EL (cell line): ENCODE results near the gene S1PR3.
A peak's percentile ranks its signal among the peaks of the same experiment; 100 is the strongest.

ENCODE experiments used
- DNase-seq: peaks from one replicate; pipeline ENCODE4 v3.0.0-alpha.2; 2016

The S1PR3 gene

DNA sequence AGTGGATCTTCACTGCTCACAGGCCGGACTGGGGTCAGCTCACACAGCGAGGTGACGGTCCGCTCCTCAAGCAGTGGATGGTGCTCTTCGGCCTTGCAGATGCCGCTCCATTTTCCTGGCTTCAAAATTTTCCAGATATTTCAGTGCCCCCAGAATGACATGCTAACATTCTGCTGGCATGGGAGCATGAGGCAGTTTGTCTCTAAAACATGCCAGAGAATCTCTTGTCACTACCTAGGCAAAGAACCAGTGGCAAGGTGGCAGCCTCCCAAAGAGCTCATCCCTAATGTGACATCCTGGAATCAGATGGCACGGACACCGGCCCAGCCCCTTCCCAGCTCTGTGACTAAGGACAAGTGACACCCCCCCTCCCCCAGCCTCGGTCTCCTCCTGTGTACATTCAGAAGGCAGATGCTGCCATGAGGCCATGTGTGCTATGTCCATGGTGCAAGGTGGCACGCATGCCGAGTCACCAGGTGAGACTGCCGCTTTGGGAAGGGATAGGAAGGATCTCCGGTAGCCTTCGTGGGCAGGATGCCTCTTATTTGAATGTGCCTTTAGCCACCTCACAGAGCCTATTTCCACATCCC is 2.7 kb downstream of the S1PR3 start:
- no peak for DNase-seq

DNA sequence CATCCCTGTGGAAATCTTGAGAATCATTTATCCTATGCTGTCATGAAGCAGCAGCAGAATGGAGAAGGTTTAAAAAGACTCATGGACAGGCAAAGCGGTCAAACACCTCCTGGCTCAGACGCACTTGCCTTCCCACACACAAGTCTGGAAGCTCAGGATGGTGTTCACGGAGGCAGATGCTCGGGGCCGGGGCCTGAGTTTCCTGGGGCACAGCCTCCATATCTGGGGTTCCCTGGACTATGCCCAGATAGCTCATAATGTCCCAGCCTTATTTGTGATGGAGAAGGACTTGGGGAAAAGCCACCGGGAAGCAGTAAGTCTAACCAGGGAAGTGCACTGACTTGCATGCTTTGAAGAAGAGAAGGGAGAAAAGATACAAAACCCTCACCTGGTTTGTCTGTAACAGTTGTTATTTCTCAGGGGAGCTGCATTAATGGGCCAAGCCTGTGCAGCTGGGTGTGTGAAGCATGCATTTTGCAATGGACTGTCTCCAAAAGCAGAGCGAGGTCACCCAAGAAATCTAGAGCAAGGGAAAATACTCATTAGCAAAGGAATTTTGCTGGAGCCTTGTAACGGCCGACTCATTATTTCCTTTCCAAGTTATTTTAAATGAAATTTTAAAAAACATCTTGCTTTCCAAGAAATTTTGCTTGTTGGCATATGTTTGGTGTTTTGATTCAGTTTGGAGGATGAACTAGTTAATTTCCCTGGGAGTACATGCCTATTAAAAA is 3.4 kb downstream of the S1PR3 start:
- peak; percentile 42 for DNase-seq

DNA sequence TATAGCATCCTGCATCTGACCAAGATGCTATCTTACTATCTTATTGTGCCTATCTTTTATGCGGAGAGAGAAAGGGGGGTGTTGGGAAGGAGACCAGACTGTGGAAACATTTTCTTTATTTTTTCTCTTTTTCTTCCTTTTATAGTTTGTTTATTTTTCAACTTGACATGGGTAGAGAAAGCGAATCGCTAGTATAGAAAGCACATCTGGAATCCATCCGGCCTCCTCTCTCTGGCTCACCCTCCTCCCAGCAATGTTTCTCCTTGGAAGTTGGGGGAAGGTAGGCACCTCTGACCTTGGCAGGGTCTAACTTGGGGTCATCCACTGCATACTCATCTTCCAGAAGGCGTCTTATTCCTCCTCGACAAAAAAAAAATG is 3.9 kb downstream of the S1PR3 start:
- no peak for DNase-seq

DNA sequence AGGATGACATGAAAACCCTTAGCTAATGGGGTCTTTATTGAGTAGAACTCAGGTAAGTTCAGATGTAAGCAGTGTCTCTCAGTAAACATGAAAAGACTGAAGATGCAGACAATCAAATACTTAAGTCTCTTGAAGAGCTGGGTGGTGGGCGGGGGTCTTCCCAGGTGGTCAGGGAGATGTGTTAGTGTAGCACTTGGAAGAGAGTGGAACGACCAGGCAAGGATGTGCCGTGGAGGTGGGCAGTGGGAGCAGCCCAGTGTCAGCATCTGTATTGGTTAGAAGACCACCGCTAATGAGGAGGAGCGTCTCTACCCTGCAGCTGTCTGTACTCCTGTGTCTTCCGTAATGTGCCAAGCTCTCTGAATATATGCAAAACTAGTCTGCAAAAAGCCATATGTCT is 4.4 kb downstream of the S1PR3 start:
- DNase-seq: no peak

DNA sequence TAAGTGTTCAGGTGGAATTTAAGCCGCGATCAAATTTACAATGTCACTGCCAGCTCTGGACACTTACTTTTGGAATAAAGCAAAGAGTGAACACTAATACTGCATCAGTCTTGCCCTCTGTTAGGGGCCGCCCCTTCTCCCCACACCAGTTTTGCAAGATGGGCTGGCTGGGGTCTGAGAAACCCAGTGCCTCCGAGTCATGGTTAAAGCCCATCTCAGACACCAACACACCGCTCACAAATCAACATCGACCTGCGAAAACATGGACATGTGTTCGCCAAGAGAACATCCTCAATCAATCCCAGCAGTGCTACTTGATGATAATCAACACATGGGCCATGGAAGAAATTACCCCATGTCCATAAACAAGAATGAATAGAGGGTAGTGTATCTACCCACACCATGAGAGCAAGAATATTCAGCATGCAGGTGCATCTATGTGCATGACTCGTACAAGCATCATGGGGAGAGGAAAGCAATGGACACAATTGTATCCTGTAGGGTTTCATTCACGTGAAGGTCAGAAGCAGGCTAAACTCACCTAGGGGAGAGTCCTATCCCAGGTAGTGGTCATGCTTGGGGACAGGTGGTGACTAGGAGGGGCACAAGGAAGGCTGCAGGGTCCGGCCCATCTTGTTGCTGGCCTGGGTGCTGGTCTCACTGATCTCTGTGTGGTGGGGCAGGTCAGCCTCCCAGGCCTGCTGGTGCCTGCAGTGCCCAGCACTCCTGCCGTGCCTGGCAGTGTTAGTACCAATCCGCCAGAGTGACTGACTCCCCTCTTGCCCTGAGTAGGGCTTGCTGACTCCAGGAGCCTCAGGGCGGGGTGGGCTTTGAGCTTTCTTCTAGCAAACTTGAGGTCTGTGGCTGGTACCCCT is 5.0 kb downstream of the S1PR3 start:
- no peak for DNase-seq

DNA sequence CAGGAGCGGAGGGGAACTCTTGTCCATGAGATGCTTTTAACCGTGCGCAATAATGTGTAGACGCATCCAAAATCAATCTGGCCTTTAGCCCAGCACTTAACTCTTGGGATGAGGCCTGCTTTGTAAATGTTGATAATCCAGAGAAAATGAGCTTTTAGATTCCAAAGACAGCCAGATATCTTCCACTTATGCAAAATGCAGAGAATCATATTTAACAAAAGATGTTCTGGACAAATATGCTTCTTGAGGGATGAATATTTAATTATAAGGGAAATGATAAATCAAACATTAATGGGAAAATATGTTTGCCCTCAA is 5.6 kb downstream of the S1PR3 start:
- DNase-seq: no peak

DNA sequence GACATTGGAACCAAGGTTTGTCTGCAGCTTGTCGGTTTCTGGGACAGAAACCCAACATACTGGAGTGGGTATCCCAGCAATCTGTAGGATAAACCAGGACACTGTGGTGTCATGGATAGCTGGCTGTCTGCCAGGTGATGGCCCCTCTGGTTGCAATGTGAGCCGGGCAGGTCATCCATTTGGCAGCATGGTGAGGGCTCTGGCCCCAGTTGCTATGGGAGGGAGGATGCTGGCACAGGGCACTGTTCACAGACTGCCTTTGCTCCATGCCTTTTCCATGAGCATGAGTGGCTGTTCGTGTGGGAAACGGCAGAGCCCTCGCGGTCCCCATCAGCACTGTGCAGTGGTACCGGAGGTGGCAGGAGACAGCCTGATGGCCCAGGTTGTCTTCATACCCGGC is 6.4 kb downstream of the S1PR3 start:
- DNase-seq: no peak

DNA sequence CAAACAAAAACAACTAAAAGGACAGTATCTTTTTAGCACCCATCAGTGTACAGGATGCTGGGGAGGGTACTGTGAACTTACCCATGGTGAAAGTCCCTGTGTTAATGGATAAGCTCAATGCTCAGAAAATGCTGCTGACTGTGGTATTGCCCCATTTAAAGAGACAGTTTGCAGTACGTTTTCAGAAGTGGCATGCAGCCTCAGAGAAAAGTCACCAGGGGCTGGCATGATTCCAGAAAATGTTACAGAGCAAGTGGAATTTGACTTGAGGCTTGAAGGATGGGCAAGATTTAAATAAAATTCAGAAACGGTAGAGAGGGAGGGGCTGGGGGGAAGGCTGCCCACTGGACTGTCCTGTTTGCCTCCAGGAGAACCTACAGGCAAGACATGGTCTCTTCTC is 7.2 kb downstream of the S1PR3 start:
- peak; percentile 33 for DNase-seq

DNA sequence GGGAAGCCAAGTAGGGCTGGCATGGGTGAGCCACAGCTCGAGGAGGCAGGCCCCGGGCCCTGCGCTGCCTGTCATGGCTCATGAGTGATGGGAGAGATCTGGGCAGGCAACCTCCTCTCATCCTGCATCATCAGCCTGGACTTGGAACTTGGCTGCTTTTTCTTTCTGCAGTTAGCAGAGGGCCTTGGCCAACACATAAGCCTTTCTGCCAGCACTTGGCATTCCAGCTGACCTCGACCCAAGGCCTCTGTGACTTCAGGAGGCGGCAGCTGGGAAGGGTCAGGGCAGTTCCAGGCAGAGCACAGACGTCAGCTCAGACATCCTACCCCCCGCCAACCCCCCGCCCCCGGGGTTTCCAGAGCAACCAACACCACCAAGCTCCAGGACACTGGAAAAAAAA is 7.6 kb downstream of the S1PR3 start:
- DNase-seq: peak; percentile 8

DNA sequence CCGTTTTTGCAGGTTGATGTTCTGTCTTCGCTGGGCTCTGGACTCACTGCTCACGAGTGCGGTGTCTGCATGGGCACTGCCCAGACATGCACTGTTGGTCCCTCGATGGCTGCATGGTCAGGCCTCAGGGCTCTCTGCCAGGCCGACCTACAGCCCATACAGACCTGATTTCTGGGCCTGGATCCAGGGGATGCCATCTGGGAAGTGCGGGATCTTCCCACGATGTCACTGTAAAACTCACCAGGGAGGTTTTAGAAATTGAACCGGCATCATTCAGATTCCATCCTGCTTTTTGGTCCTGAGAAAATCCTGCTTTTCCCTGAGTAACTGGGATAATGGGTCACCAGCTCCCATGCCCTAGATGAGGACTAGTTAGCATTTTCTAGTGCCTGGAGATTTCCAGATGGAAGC is 9.1 kb downstream of the S1PR3 start:
- DNase-seq: peak; percentile 29

DNA sequence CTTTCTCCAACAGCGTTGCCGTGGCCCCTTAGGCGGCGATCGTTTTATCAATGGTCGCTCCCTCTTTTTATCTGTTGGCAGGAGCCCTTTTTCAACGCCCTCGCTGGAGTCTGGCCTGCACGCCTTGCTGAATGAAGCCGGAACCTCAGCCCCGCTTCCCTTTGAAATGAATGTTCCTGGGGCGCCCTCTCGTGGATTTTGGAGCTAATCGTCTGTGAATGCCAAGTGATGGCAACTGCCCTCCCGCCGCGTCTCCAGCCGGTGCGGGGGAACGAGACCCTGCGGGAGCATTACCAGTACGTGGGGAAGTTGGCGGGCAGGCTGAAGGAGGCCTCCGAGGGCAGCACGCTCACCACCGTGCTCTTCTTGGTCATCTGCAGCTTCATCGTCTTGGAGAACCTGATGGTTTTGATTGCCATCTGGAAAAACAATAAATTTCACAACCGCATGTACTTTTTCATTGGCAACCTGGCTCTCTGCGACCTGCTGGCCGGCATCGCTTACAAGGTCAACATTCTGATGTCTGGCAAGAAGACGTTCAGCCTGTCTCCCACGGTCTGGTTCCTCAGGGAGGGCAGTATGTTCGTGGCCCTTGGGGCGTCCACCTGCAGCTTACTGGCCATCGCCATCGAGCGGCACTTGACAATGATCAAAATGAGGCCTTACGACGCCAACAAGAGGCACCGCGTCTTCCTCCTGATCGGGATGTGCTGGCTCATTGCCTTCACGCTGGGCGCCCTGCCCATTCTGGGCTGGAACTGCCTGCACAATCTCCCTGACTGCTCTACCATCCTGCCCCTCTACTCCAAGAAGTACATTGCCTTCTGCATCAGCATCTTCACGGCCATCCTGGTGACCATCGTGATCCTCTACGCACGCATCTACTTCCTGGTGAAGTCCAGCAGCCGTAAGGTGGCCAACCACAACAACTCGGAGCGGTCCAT is 10.0 kb downstream of the S1PR3 start:
- DNase-seq: peak; percentile 87

DNA sequence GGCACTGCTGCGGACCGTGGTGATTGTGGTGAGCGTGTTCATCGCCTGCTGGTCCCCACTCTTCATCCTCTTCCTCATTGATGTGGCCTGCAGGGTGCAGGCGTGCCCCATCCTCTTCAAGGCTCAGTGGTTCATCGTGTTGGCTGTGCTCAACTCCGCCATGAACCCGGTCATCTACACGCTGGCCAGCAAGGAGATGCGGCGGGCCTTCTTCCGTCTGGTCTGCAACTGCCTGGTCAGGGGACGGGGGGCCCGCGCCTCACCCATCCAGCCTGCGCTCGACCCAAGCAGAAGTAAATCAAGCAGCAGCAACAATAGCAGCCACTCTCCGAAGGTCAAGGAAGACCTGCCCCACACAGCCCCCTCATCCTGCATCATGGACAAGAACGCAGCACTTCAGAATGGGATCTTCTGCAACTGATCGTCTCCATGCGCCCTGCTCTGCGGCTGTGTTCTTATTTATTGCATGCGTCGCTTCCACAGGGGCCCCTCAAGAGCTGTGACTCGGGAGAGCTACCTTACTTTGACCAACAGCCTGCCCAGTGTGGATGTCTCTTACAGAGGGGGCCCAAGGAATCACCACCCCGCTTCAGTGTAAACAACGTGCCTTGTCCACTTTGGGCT is 10.8 kb downstream of the S1PR3 start:
- no peak for DNase-seq

DNA sequence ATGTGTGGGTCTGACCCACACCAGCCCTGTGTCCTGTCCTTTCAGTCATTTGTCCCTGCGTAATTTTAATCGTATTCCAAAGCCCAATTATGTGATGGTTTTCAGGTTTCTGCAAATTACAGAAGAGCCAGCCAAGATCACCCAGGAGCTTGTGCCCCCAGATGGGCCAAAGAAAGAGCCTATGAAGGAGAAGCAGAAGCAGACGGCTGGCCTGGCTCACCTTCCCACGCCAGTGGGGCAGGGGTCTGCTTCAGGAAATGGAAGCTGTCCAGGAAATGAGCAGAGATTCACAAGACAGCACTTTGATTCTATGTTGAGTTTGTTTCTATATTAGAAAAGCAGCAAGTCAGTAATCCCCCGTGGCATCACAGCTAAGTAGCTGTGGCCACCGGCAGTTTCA is 11.7 kb downstream of the S1PR3 start:
- DNase-seq: no peak

DNA sequence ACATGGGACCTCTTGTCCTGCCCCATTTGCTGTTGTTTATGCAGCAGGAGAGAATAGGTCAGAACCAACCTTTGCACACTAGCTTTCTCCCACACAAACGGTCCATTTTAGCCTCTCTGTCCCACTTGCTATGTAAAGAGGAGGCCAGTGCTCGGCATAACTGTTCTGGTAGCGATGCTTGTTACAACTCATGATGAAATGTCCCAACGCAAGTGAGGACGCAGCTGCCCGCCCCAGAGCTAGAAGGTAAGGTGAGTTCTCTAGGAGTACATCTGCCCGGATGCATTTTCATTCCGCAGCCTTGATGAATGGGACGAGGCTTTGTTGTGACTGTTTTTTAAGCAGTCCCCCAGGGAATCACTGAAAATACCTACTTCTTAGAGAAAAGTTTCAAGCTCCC is 14.1 kb downstream of the S1PR3 start:
- no peak for DNase-seq

DNA sequence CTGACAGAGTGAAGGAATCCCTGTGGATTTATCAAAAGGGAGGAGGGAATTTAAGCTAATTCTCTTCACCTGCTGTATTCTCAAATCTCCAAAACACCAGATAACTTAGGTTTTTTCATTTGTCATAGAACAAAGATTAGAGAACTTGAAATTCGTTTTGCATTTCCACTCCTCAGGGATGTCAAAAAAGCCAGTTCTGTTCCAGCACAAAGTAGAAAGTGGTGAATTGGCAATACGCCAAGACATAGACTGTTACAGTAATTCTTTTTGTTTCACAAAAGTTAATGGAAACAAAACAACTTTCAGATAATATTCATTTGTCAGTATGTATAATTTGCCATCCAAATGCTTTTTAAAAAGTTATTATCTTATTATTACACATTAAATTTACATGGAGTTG is 15.0 kb downstream of the S1PR3 start:
- DNase-seq: no peak

DNA sequence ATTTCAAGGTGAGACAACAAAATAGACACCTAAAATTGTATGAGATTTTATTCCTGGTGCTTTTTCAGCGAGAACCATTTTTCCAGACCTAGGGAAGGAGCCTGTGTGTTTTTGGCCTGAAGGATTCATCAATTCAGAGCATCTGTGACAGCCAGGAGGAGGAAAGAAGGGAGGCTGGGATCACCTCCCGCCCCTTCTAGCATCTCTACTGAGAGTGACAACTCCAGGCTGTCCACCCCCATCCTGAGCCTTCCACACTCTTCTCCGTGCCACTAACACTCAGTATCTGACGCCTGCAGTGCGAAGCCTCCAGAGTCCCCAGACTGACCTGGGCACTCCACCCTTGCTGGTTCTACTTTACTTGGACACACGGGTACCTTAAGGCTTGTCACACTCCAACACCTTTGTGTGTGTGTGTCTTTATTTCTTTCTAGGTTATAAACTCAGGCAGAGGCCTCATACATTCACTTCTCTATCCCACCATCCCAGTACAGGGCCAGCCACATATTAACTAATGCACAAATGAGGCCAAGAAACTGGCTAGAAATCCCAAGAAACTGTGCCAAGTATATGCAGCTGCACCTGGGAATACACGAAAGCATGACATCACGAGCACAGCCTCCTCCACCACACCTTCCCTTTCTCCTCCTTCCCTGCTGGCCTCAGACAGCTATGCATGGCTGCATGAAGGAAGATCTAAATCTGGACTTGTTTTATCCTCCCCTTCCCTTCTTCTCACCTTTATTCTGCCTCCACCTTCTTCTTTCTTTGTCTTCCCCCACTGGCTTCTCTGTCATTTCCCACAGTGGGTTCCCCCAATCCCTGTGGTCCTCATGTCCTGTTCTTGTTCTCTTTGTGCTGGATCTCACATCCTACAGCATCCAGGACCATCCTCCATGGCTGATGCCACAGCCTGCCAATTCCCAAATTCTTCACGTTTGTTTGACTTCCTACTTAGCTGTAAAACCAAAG is 16.0 kb downstream of the S1PR3 start:
- no peak for DNase-seq

DNA sequence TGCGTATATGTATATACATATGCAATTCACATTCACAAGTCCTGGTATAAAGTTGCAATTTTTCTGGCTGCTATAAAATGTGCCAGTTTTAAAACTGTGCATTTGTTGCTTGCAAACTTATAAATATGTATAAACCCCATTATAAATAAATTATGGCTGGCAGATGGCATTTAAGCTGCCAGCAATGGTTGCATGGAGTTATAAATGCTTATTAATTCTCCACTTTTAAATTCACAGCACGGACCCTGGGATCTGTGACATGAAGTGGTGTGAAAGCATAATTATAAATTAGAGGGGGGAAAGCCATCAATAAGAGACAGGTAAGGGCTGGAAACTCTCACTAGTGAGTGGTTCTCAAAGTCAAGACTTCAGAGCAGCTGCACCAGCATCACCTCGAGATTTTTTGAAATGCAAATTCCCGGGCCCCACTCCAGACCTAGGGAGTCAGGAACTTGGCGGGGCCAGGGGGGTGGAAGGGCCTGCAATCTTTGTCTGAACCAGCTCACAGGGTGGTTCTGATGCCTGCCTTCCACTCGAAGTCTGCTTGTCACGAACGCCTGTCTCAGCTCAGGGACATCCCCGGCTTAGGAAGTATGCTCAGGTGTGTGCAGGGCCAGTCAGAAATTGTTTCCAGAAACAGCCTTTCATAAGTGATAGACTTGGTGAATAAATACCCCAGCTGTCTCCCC is 16.9 kb downstream of the S1PR3 start:
- no peak for DNase-seq

DNA sequence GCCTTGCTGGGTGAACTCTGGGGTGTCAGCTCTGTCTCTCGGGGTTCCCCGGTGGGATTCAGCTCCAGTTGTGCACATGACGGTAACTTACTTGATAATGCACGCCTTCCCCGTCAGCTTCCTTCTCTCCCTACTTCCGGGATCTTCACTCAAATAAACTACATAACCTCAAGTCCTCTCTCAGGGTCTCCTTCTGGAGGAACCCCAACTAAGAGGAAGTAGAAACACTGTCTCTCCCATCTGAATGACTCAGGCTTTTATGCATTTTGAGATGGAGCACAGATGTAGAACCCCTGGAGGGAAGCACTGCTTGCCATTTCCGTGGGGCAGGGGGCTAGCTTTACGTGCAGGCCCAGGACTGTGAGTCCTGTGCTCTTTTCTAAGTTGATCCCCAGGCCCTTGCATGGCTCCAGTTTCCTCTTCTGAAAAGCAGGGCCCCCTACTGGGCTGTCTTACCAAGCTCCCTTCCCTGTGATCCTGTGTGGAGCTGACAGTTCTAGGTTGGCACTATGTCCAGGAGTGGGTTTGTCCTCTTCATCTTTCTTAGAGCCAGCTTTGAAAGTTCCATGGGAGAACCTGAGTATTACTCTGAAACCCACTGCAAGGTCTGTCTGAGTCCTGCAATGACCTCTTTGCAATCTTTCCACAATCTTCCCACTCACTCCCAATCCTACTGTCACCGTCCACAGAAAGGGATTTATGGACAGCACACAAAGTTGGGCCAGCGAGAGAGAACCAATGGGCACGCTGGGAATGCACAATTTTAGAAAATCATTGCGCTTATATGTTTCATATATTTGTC is 17.7 kb downstream of the S1PR3 start:
- DNase-seq: no peak

DNA sequence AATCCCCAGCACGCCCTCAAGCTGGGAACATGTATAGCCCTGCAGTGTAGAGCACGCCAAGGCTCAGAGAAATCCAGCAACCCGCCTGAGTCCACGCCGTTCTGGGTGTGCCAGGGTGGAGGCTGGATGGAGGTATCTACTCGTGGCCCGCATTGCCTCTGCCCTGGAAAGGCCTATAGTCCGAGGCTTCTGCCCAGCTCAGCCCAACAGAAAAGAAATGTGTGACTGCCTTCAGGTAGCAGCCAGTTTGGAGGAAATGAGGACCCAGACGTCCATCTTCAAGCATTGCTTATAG is 18.2 kb downstream of the S1PR3 start:
- no peak for DNase-seq

DNA sequence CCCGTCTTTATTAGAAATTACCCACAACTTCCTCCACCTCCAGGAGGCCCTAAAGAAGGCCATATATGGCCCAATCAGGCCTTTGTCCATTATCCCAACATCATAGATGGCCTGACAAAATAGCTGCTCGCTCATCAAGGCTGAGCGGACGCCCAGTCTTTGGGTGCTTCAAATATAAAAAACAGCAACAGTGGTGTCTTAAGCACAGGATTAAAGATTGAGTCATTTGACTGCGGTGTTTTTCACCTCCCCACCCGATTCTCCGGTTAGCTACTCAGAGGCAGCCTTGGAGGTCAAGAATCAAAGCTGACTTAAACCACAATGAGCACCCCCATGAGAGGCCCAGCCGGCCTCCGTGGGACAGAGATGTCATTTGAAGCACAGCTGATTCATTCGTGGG is 18.8 kb downstream of the S1PR3 start:
- no peak for DNase-seq
